B cell (primary cell): ENCODE results near the gene ADGRB2. TPM values are rescaled to one million over a fixed set of nuclear protein-coding genes. Genes with fewer than 3 reads are reported as not detected.

Source experiments
- ATAC-seq: fragments of 200-7000 bp; cut with Tn5 transposase; one replicate; pipeline ENCODE4 v1.10.0; 2021; ENCODE audit warnings: low read depth, mild to moderate bottlenecking, moderate number of reproducible peaks, moderate library complexity
- CTCF ChIA-PET: fragments of 350-600 bp; sonication (Branson Sonifier 250); formaldehyde crosslinking; loops from one replicate; lab custom pipeline; 2021; ENCODE audit warnings: antibody characterized with exemption, inconsistent platforms; lab: Charles Lee
- POLR2A ChIA-PET: fragments of 350-600 bp; sonication (Branson Sonifier 250); formaldehyde crosslinking; loops from one replicate; lab custom pipeline; 2021; ENCODE audit warnings: antibody characterized with exemption; lab: Charles Lee
- DNase-seq: peaks from one replicate; pipeline ENCODE4 v3.0.0; 2013
- H2AFZ ChIP-seq: 2 replicates; pipeline ENCODE4 v1.6.1; 2012; ENCODE audit warnings: mild to moderate bottlenecking, low read depth, low read length; ENCODE audit not compliant: insufficient read depth, poor library complexity, severe bottlenecking
- H3K27ac ChIP-seq, 2 donors: 1 replicate in 1 of 2; 2 replicates in 1 of 2; pipeline ENCODE4 v1.5.1; 2012 to 2013; ENCODE audit warnings: low read length in 2 of 2, mild to moderate bottlenecking in 2 of 2, moderate library complexity in 1 of 2
- H3K27me3 ChIP-seq, 4 experiments: fragments of 200-600 bp in 1 of 4; sonication (generic) in 1 of 4; replicated peaks in 1 of 4; 1 replicate in 2 of 4; 2 replicates in 2 of 4; pipeline versions ENCODE4 v1.6.1 to v1.7.0; 2013 to 2016; ENCODE audit warnings: low read length in 3 of 4, mild to moderate bottlenecking in 2 of 4, mixed read lengths in 1 of 4, moderate library complexity in 1 of 4; ENCODE audit not compliant: insufficient read depth in 4 of 4, control insufficient read depth in 3 of 4; ENCODE audit errors: control extremely low read depth in 1 of 4
- H3K36me3 ChIP-seq, 2 experiments: replicated peaks in 1 of 2; 1 replicate in 1 of 2; 2 replicates in 1 of 2; pipeline versions ENCODE4 v1.6.1 to v1.7.1; 2013; ENCODE audit warnings: low read length in 1 of 2; ENCODE audit not compliant: insufficient read depth in 2 of 2, control insufficient read depth in 1 of 2; ENCODE audit errors: control extremely low read depth in 1 of 2, extremely low read depth in 1 of 2
- H3K4me1 ChIP-seq, 2 donors: fragments of 200-600 bp in 1 of 2; sonication (generic) in 1 of 2; 1 replicate in 1 of 2; 2 replicates in 1 of 2; pipeline versions ENCODE4 v1.5.1 to v1.6.1; 2013 to 2017; ENCODE audit warnings: low read length in 2 of 2; ENCODE audit not compliant: control insufficient read depth in 2 of 2, insufficient read depth in 2 of 2
- H3K4me2 ChIP-seq: replicated peaks from 2 replicates; pipeline ENCODE3; 2012; ENCODE audit warnings: mild to moderate bottlenecking, low read depth, low read length; ENCODE audit not compliant: poor library complexity, severe bottlenecking
- H3K4me3 ChIP-seq, 5 experiments: fragments of 200-600 bp in 1 of 5; sonication (generic) in 1 of 5; 1 replicate in 3 of 5; 2 replicates in 2 of 5; pipeline versions ENCODE4 v1.5.1 to v1.7.0; 2011 to 2016; ENCODE audit warnings: low read length in 4 of 5, mild to moderate bottlenecking in 4 of 5, low read depth in 2 of 5, control low read depth in 1 of 5, moderate library complexity in 1 of 5; ENCODE audit not compliant: insufficient read depth in 1 of 5; ENCODE audit errors: control extremely low read depth in 1 of 5, extremely low read depth in 1 of 5
- H3K79me2 ChIP-seq: fragments of 200-600 bp; sonication (generic); one replicate; pipeline ENCODE4 v1.6.0; 2016; ENCODE audit warnings: low read length; ENCODE audit not compliant: control insufficient read depth, insufficient read depth
- H3K9ac ChIP-seq: fragments of 200-600 bp; sonication (generic); 2 replicates; pipeline ENCODE4 v1.6.1; 2017; ENCODE audit warnings: mild to moderate bottlenecking, low read length, moderate library complexity
- H3K9me3 ChIP-seq, 3 donors: one replicate each; pipeline versions ENCODE4 v1.6.1 to v1.7.1; 2013; ENCODE audit warnings: low read length in 2 of 3; ENCODE audit not compliant: control insufficient read depth in 2 of 3, insufficient read depth in 1 of 3; ENCODE audit errors: control extremely low read depth in 1 of 3
- H4K20me1 ChIP-seq: 2 replicates; pipeline ENCODE4 v1.6.0; 2012; ENCODE audit warnings: mild to moderate bottlenecking, low read length; ENCODE audit not compliant: insufficient read depth, control insufficient read depth, poor library complexity, severe bottlenecking
- H3K27ac Mint-ChIP-seq: one replicate; pipeline ENCODE4 v1.8.0; 2021; ENCODE audit warnings: mixed read lengths
- H3K27me3 Mint-ChIP-seq: one replicate; pipeline ENCODE4 v1.8.0; 2021; ENCODE audit warnings: mixed read lengths
- H3K4me1 Mint-ChIP-seq: one replicate; pipeline ENCODE4 v1.8.0; 2021; ENCODE audit warnings: mixed read lengths
- H3K4me3 Mint-ChIP-seq: one replicate; pipeline ENCODE4 v1.8.0; 2021; ENCODE audit warnings: mixed read lengths
- H3K9me3 Mint-ChIP-seq: one replicate; pipeline ENCODE4 v1.8.0; 2022; ENCODE audit warnings: mixed read lengths; ENCODE audit not compliant: insufficient read depth
- CTCF ChIP-seq: fragments of 200-600 bp; IDR thresholded peaks from one replicate; pipeline ENCODE4 v1.8.0; 2022; ENCODE audit warnings: antibody characterized with exemption, mild to moderate bottlenecking
- EZH2 ChIP-seq: IDR thresholded peaks from 2 replicates; pipeline ENCODE4 v1.6.1; 2012; ENCODE audit warnings: borderline replicate concordance, low read depth, mild to moderate bottlenecking, moderate library complexity, low read length; ENCODE audit not compliant: insufficient read depth, poor library complexity, severe bottlenecking
- WGBS: methylation state at CpG from one replicate; pipeline ENCODE4 v1.1.5; 2013; ENCODE audit warnings: missing lambda C conversion rate; ENCODE audit not compliant: insufficient coverage; 5-methylcytosine and 5-hydroxymethylcytosine counted together
- intact Hi-C: fragments of 100-400 bp; cut with micrococcal nuclease; formaldehyde crosslinking; loops from one replicate; pipeline ENCODE4 v1.10.0; 2022
- polyA plus RNA-seq: library from polyadenylated mRNA; depleted of rRNA; stranded (reverse); fragments of >200 nt; gene quantifications from 2 replicates; pipeline ENCODE4 v1.2.3, GENCODE V29; 2012
- total RNA-seq, 2 donors: library from RNA; stranded (reverse); fragments of 120-200 nt in 1 of 2; gene quantifications; 1 replicate in 1 of 2; 2 replicates in 1 of 2; pipeline versions ENCODE4 v1.2.3 to v1.2.4, GENCODE V29; 2013 to 2022

The ADGRB2 gene
- total and polyA plus RNA-seq, 2 donors (not counting 1 experiment from before 2014, with no cell fraction given): 1.9 to 2.7 TPM

GRCh38 chr1:31689379-31689778 is 74.8 kb downstream of the ADGRB2 start:
- peaks cover 0 to 10% (median 0%) of the 10 kb centered on the region in 4 experiments for H3K27me3 ChIP-seq
- DNase-seq (no peak), ATAC-seq (no peak)
- H3K4me2 ChIP-seq: no peak overlapping the region
- intact Hi-C loops: no loop called here
- TF ChIP-seq CTCF (no peak), EZH2 (no peak)
- POLR2A ChIA-PET: no interaction called here
- WGBS: 78% methylated on average over 1 of the region's 2 CpGs
- H3K9me3 Mint-ChIP-seq: no peaks in the 10 kb centered on the region
- no peak overlapping the region for H3K9ac ChIP-seq
- H4K20me1 ChIP-seq: no peaks in the 10 kb centered on the region
- no peak overlapping the region for H3K27ac ChIP-seq
- H3K27ac Mint-ChIP-seq: no peak overlapping the region
- no peak overlapping the region for H3K4me3 Mint-ChIP-seq
- H3K79me2 ChIP-seq: no peaks in the 10 kb centered on the region
- CTCF ChIA-PET: no interaction called here
- no peaks in the 10 kb centered on the region for H3K9me3 ChIP-seq
- H3K27me3 Mint-ChIP-seq: peaks cover 23% of the 10 kb centered on the region
- H3K36me3 ChIP-seq: no peaks in the 10 kb centered on the region
- H3K4me3 ChIP-seq: no peak overlapping the region
- H2AFZ ChIP-seq: no peak overlapping the region
- H3K4me1 Mint-ChIP-seq: peaks cover 5% of the 10 kb centered on the region
- peaks cover 0 to 7% of the 10 kb centered on the region in 2 donors for H3K4me1 ChIP-seq

- H3K36me3 ChIP-seq: no peaks in the 10 kb centered on the region
- Mint-ChIP-seq H3K4me3 (no peak overlapping the region), H3K4me1 (peaks cover 5% of the 10 kb centered on the region), H3K27ac (no peak overlapping the region), H3K27me3 (peaks cover 23% of the 10 kb centered on the region), H3K9me3 (no peaks in the 10 kb centered on the region)
- no peak overlapping the region for H3K9ac ChIP-seq
- DNase-seq: no peak
- ChIA-PET CTCF (no interaction called here), POLR2A (interaction anchor here (0.6 kb wide), 1 partner anchor 215 kb away, joined by 4 read pairs; no protein-coding TSS in a partner anchor)
- ATAC-seq: no peak
- H3K27me3 ChIP-seq: peaks cover 0 to 16% (median 0%) of the 10 kb centered on the region in 4 experiments
- no peaks in the 10 kb centered on the region for H3K9me3 ChIP-seq
- 86% methylated on average over 6 of the region's 8 CpGs for WGBS
- H3K27ac ChIP-seq: no peak overlapping the region
- H4K20me1 ChIP-seq: no peaks in the 10 kb centered on the region
- no peak for TF ChIP-seq EZH2
- no peak for TF ChIP-seq CTCF
- peaks cover 0 to 7% of the 10 kb centered on the region in 2 donors for H3K4me1 ChIP-seq
- H2AFZ ChIP-seq: no peak overlapping the region
- no peak overlapping the region for H3K4me3 ChIP-seq
- H3K4me2 ChIP-seq: no peak overlapping the region
- no peaks in the 10 kb centered on the region for H3K79me2 ChIP-seq
- intact Hi-C loops: no loop called here
These were observed 75.8 kb downstream of the ADGRB2 start for GRCh38 chr1:31688233-31688918.
